Activated CD8-positive, alpha-beta memory T cell treated with anti-CD3 and anti-CD28 coated beads, Interleukin-2, amount 50 U/mL, for 1 hour (primary cell): ENCODE data around the gene GNG2.

Experiments used
- DNase-seq: peaks from one replicate; pipeline ENCODE4 v3.0.0-alpha.2; 2020; ENCODE audit errors: extremely low read depth

Gene GNG2

GRCh38 chr14:51996148-51996746 is 135.8 kb downstream of the GNG2 start:
- no peak for DNase-seq

GRCh38 chr14:51998348-51998747 is 137.9 kb downstream of the GNG2 start:
- no peak for DNase-seq

GRCh38 chr14:51999084-51999483 is 138.7 kb downstream of the GNG2 start:
- no peak for DNase-seq

GRCh38 chr14:52000019-52000582 is 139.7 kb downstream of the GNG2 start:
- no peak for DNase-seq

- no peak for DNase-seq
Measured at GRCh38 chr14:52000696-52001095, 140.3 kb downstream of the GNG2 start.

- no peak for DNase-seq
Measured at GRCh38 chr14:52002542-52002941, 142.1 kb downstream of the GNG2 start.

GRCh38 chr14:52003324-52003723 is 142.9 kb downstream of the GNG2 start:
- DNase-seq: no peak

GRCh38 chr14:52005625-52006024 is 145.2 kb downstream of the GNG2 start:
- no peak for DNase-seq

- no peak for DNase-seq
Measured at GRCh38 chr14:52006361-52006760, 145.9 kb downstream of the GNG2 start.

GRCh38 chr14:52007211-52007610 is 146.8 kb downstream of the GNG2 start:
- no peak for DNase-seq

GRCh38 chr14:52007637-52008036 is 147.2 kb downstream of the GNG2 start:
- DNase-seq: no peak

GRCh38 chr14:52008136-52008535 is 147.7 kb downstream of the GNG2 start:
- DNase-seq: no peak

GRCh38 chr14:52010173-52010693 is 149.8 kb downstream of the GNG2 start:
- no peak for DNase-seq

GRCh38 chr14:52011523-52011922 is 151.1 kb downstream of the GNG2 start:
- DNase-seq: no peak

- DNase-seq: no peak
Measured at GRCh38 chr14:52012635-52013034, 152.2 kb downstream of the GNG2 start.

GRCh38 chr14:52013984-52014600 is 153.7 kb downstream of the GNG2 start:
- no peak for DNase-seq

- DNase-seq: no peak
Measured at GRCh38 chr14:52014601-52015267, 154.3 kb downstream of the GNG2 start.

GRCh38 chr14:52015411-52016030 is 155.1 kb downstream of the GNG2 start:
- no peak for DNase-seq

- DNase-seq: no peak
Measured at GRCh38 chr14:52018252-52018651, 157.8 kb downstream of the GNG2 start.

GRCh38 chr14:52018970-52019369 is 158.6 kb downstream of the GNG2 start:
- DNase-seq: no peak
